ENCODE results near the gene B3GALT6.
"Not testable (repeated sequence)": the region's sequence is repeated elsewhere in the genome, so short reads cannot be mapped to it uniquely, and the experiment has no call there.

Gene B3GALT6

GRCh38 chr1:1245817-1246576 is 14.0 kb downstream of the B3GALT6 start:
- no peak for DNase-seq

- no peak for DNase-seq
These were observed 14.7 kb downstream of the B3GALT6 start, which contains the start of gene C1QTNF12 for GRCh38 chr1:1246577-1247340. TSS of gene C1QTNF12 (minus strand) at chr1:1246722. CDS start at chr1:1246690, 32 bp downstream.

GRCh38 chr1:1247341-1247913 is 15.4 kb downstream of the B3GALT6 start:
- DNase-seq = no peak

GRCh38 chr1:1248009-1248913 is 16.2 kb downstream of the B3GALT6 start:
- DNase-seq = not testable (repeated sequence)

- no peak for DNase-seq
These were observed 18.8 kb downstream of the B3GALT6 start for GRCh38 chr1:1250786-1251284.

- no peak for DNase-seq
These were observed 21.3 kb downstream of the B3GALT6 start for GRCh38 chr1:1253314-1253713.

GRCh38 chr1:1253972-1254666 is 22.1 kb downstream of the B3GALT6 start:
- DNase-seq = no peak

- DNase-seq = no peak
These were observed 22.6 kb downstream of the B3GALT6 start for GRCh38 chr1:1254667-1254998.

GRCh38 chr1:1255078-1255477 is 23.0 kb downstream of the B3GALT6 start:
- no peak for DNase-seq

GRCh38 chr1:1255611-1256010 is 23.6 kb downstream of the B3GALT6 start:
- no peak for DNase-seq

- no peak for DNase-seq
These were observed 25.2 kb downstream of the B3GALT6 start for GRCh38 chr1:1256956-1257871.

GRCh38 chr1:1259119-1259488 is 27.1 kb downstream of the B3GALT6 start:
- no peak for DNase-seq

GRCh38 chr1:1259540-1259939 is 27.5 kb downstream of the B3GALT6 start:
- no peak for DNase-seq

- no peak for DNase-seq
These were observed 28.0 kb downstream of the B3GALT6 start for GRCh38 chr1:1259951-1260600.

GRCh38 chr1:1260843-1261560 is 29.0 kb downstream of the B3GALT6 start:
- no peak for DNase-seq

- DNase-seq = no peak
These were observed 30.0 kb downstream of the B3GALT6 start for GRCh38 chr1:1262071-1262470.

GRCh38 chr1:1262758-1263157 is 30.7 kb downstream of the B3GALT6 start:
- no peak for DNase-seq

- DNase-seq = no peak
These were observed 32.0 kb downstream of the B3GALT6 start for GRCh38 chr1:1264026-1264425.

GRCh38 chr1:1264868-1265272 is 32.8 kb downstream of the B3GALT6 start:
- DNase-seq = no peak

Data from right forelimb (tissue), 1 donor.